ENCODE data around the gene IHH. TPM values are rescaled to one million over a fixed set of nuclear protein-coding genes. Genes with fewer than 3 reads are reported as not detected.

The IHH gene
- total RNA-seq, 1 experiment from 2014 or later, result not detected

DNA sequence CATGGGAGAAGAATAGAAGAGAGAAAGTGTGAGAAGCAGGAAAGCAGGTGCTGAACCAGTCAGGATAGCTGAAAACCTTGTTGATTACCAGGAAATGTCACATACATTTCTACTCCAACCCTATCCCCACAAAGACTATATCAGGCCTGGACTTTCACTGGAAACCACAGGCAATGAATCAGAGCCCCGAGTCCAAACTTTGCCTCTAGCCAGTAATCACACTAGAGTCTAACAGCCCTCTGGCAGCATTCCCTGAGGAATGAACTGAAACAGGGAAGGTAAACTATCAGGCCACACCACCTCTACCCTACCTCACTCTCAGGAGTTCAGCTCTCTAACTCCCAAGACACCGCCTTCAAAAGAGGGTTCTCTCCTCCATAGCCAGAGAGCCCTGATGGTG, 18.7 kb upstream of the IHH start:
- Histone ChIP-seq H4K91ac (ENCODE audit: insufficient read length, low read depth, low read length) (no peak overlapping the region), H4K8ac (replicated peaks; ENCODE audit: insufficient read length, low read depth, low read length) (no peak overlapping the region), H3T11ph (ENCODE audit: low read length) (no peak overlapping the region), H2BK15ac (ENCODE audit: low read depth, low read length) (no peak overlapping the region), H2BK20ac (ENCODE audit: low read depth, low read length, poor library complexity, severe bottlenecking) (no peak overlapping the region), H2BK5ac (ENCODE audit: insufficient read length, low read length) (no peak overlapping the region), H3K14ac (ENCODE audit: insufficient read depth, low read length) (no peak overlapping the region), H2AFZ (ENCODE audit: low read length) (no peak overlapping the region), H4K5ac (ENCODE audit: insufficient read length, low read depth, low read length) (no peak overlapping the region), H3K9me3 (ENCODE audit: control insufficient read depth, low read depth, low read length) (no peaks in the 10 kb centered on the region), H2BK120ac (ENCODE audit: low read depth, low read length, poor library complexity, severe bottlenecking) (no peak overlapping the region), H2AK5ac (ENCODE audit: insufficient read length, low read length) (no peak overlapping the region), H3K56ac (ENCODE audit: insufficient read length, low read depth, low read length) (no peak overlapping the region), H3K23me2 (ENCODE audit: insufficient read length, low read depth, low read length, poor library complexity, severe bottlenecking) (no peaks in the 10 kb centered on the region), H3K27ac (ENCODE audit: insufficient read length, low read depth, low read length) (no peak overlapping the region), H2BK12ac (ENCODE audit: insufficient read length, low read depth, low read length) (no peak overlapping the region), H3K23ac (ENCODE audit: insufficient read length, low read depth, low read length) (no peak overlapping the region), H3K9ac (ENCODE audit: extremely low read depth, insufficient read length, low read length) (no peak overlapping the region), H3K4ac (ENCODE audit: low read depth, low read length) (no peak overlapping the region), H3K79me2 (ENCODE audit: insufficient read depth, low read length) (no peaks in the 10 kb centered on the region), H3K79me1 (ENCODE audit: insufficient read depth, low read depth, low read length, poor library complexity, severe bottlenecking) (no peaks in the 10 kb centered on the region), H4K20me1 (ENCODE audit: control insufficient read depth, insufficient read depth, insufficient read length) (no peaks in the 10 kb centered on the region), H3K4me2 (ENCODE audit: insufficient read depth, insufficient read length, low read length) (no peak overlapping the region), H3K4me1 (ENCODE audit: insufficient read depth, low read length) (no peaks in the 10 kb centered on the region), H3K27me3 (ENCODE audit: insufficient read depth, low read length) (no peaks in the 10 kb centered on the region), H3K18ac (ENCODE audit: insufficient read length, low read depth, low read length) (no peak overlapping the region)
- WGBS (ENCODE audit: extremely low coverage, insufficient read length, low lambda C conversion rate), result no CpG with 5 or more reads among the region's 2 CpGs
- peaks cover 13% of the 10 kb centered on the region for H3K27me3 Mint-ChIP-seq (ENCODE audit: low read depth)
- H3K4me3 Mint-ChIP-seq, result no peak overlapping the region
- H3K27ac Mint-ChIP-seq, result no peak overlapping the region
- no peak for DNase-seq
- TF ChIP-seq CTCF (conservative IDR thresholded peaks at IDR 0.05), result no peak
- H3K36me3 Mint-ChIP-seq (ENCODE audit: insufficient read depth in 1 of 3, low read depth in 3 of 3), result peaks cover 0 to 17% (median 0%) of the 10 kb centered on the region in 3 experiments; a peak in 3 of 7 replicates
- H3K9me3 Mint-ChIP-seq, result no peaks in the 10 kb centered on the region
- H3K4me1 Mint-ChIP-seq, result peaks cover 6 to 8% of the 10 kb centered on the region in 2 experiments; a peak in 3 of 4 replicates
